Neuronal stem cell (in vitro differentiated cells): Measurements from ENCODE around the gene COPS3.
A peak's percentile ranks its signal among the peaks of the same experiment; 100 is the strongest.

Experiments used
- DNase-seq: peaks from one replicate; pipeline ENCODE4 v3.0.0-alpha.2; 2013; ENCODE audit warnings: low spot score
- H2AFZ ChIP-seq: one replicate; pipeline ENCODE4 v1.6.1; 2013; ENCODE audit warnings: mild to moderate bottlenecking, low read length, inconsistent platforms
- H2AK5ac ChIP-seq: 2 replicates; pipeline ENCODE4 v1.6.1; 2013; ENCODE audit warnings: low read depth, mild to moderate bottlenecking, inconsistent platforms, low read length, moderate library complexity, mixed read lengths
- H2BK120ac ChIP-seq: 2 replicates; pipeline ENCODE4 v1.6.1; 2013; ENCODE audit warnings: low read depth, mild to moderate bottlenecking, inconsistent platforms, low read length, moderate library complexity, mixed read lengths
- H2BK12ac ChIP-seq: one replicate; pipeline ENCODE4 v1.6.1; 2013; ENCODE audit warnings: low read length, inconsistent platforms
- H2BK15ac ChIP-seq: 2 replicates; pipeline ENCODE4 v1.6.1; 2013; ENCODE audit warnings: mild to moderate bottlenecking, low read length, inconsistent platforms, mixed read lengths
- H2BK5ac ChIP-seq: one replicate; pipeline ENCODE4 v1.6.1; 2013; ENCODE audit warnings: inconsistent platforms, mild to moderate bottlenecking, low read length, moderate library complexity
- H3K14ac ChIP-seq: one replicate; pipeline ENCODE4 v1.6.1; 2013; ENCODE audit warnings: low read length, inconsistent platforms
- H3K18ac ChIP-seq: 2 replicates; pipeline ENCODE4 v1.6.1; 2013; ENCODE audit warnings: low read length, inconsistent platforms
- H3K23ac ChIP-seq: 2 replicates; pipeline ENCODE4 v1.6.1; 2013; ENCODE audit warnings: low read depth, mild to moderate bottlenecking, mixed read lengths, low read length, inconsistent platforms; ENCODE audit not compliant: poor library complexity
- H3K27ac ChIP-seq: replicated peaks from 3 replicates; pipeline ENCODE4 v1.5.1; 2013; ENCODE audit warnings: low read length, inconsistent platforms
- H3K27me3 ChIP-seq, 3 experiments: 2 replicates each; pipeline ENCODE4 v1.6.1; 2013; ENCODE audit warnings: low read length in 3 of 3, mild to moderate bottlenecking in 2 of 3, inconsistent platforms in 1 of 3, low read depth in 1 of 3, mixed read lengths in 1 of 3, moderate library complexity in 1 of 3; ENCODE audit not compliant: control insufficient read depth in 3 of 3, insufficient read depth in 3 of 3
- H3K36me3 ChIP-seq, 2 donors: replicated peaks in 1 of 2; 2 replicates each; pipeline ENCODE4 v1.6.1; 2013; ENCODE audit warnings: low read length in 2 of 2; ENCODE audit not compliant: control insufficient read depth in 2 of 2, insufficient read depth in 2 of 2
- H3K4ac ChIP-seq: 2 replicates; pipeline ENCODE4 v1.6.1; 2013; ENCODE audit warnings: inconsistent platforms, mild to moderate bottlenecking, low read length, moderate library complexity
- H3K4me1 ChIP-seq, 2 donors: 1 replicate in 1 of 2; 2 replicates in 1 of 2; pipeline ENCODE4 v1.6.1; 2013; ENCODE audit warnings: low read length in 2 of 2, low read depth in 1 of 2; ENCODE audit not compliant: control insufficient read depth in 2 of 2, insufficient read depth in 1 of 2
- H3K4me2 ChIP-seq: one replicate; pipeline ENCODE4 v1.6.1; 2013; ENCODE audit warnings: mild to moderate bottlenecking, low read length, inconsistent platforms; ENCODE audit not compliant: insufficient read depth, poor library complexity, severe bottlenecking
- H3K4me3 ChIP-seq, 2 donors: 2 replicates each; pipeline ENCODE4 v1.5.1; 2013; ENCODE audit warnings: low read length in 2 of 2, mild to moderate bottlenecking in 2 of 2, inconsistent platforms in 1 of 2, moderate library complexity in 1 of 2
- H3K79me1 ChIP-seq: one replicate; pipeline ENCODE4 v1.6.1; 2013; ENCODE audit warnings: low read depth, mild to moderate bottlenecking, inconsistent platforms, low read length, moderate library complexity
- H3K9ac ChIP-seq: one replicate; pipeline ENCODE4 v1.6.1; 2013; ENCODE audit warnings: mild to moderate bottlenecking, low read depth, low read length, inconsistent platforms; ENCODE audit not compliant: poor library complexity
- H3K9me3 ChIP-seq, 2 donors: replicated peaks in 1 of 2; 2 replicates each; pipeline versions ENCODE3 to v1.6.1; 2013; ENCODE audit warnings: low read length in 2 of 2, mild to moderate bottlenecking in 2 of 2, inconsistent platforms in 1 of 2, low read depth in 1 of 2, mixed read lengths in 1 of 2, moderate library complexity in 1 of 2; ENCODE audit not compliant: control insufficient read depth in 2 of 2, insufficient read depth in 1 of 2
- H4K8ac ChIP-seq: one replicate; pipeline ENCODE4 v1.6.1; 2013; ENCODE audit warnings: low read depth, mild to moderate bottlenecking, inconsistent platforms, low read length, moderate library complexity
- H4K91ac ChIP-seq: one replicate; pipeline ENCODE4 v1.6.1; 2013; ENCODE audit warnings: low read length, low read depth, mild to moderate bottlenecking, inconsistent platforms; ENCODE audit not compliant: poor library complexity
- WGBS, 2 donors: extraction: QIAGEN DNeasy Blood & Tissue Kit; methylation state at CpG; one replicate each; pipeline ENCODE4 v1.1.7; 2013; ENCODE audit warnings: missing lambda C conversion rate in 2 of 2, mixed read lengths in 1 of 2; ENCODE audit not compliant: insufficient read length in 2 of 2, insufficient replicate concordance in 1 of 2; ENCODE audit errors: extremely low coverage in 2 of 2; 5-methylcytosine and 5-hydroxymethylcytosine counted together

The COPS3 gene

GRCh38 chr17:17320911-17321220, 39.8 kb upstream of the COPS3 start:
- DNase-seq, result no peak
- peaks cover 0 to 12% of the 10 kb centered on the region in 2 donors for H3K36me3 ChIP-seq
- H3K4me3 ChIP-seq, result peak overlapping the region in 1 of 2 donors; percentile 15
- H3K79me1 ChIP-seq, result no peaks in the 10 kb centered on the region
- no peak overlapping the region for H2BK120ac ChIP-seq
- H4K8ac ChIP-seq, result no peak overlapping the region
- H2BK15ac ChIP-seq, result no peak overlapping the region
- WGBS, 2 donors, result no CpG with 5 or more reads among the region's 10 CpGs
- H2AK5ac ChIP-seq, result no peak overlapping the region
- H3K4me2 ChIP-seq, result no peak overlapping the region
- no peaks in the 10 kb centered on the region for H3K27me3 ChIP-seq
- H2AFZ ChIP-seq, result no peak overlapping the region
- no peak overlapping the region for H3K9ac ChIP-seq
- H3K9me3 ChIP-seq, result peaks cover 0 to 2% of the 10 kb centered on the region in 2 donors
- no peak overlapping the region for H4K91ac ChIP-seq
- H3K14ac ChIP-seq, result no peak overlapping the region
- H3K4ac ChIP-seq, result no peak overlapping the region
- H3K23ac ChIP-seq, result peak overlapping the region; percentile 32
- H2BK5ac ChIP-seq, result no peak overlapping the region
- no peaks in the 10 kb centered on the region for H3K4me1 ChIP-seq
- no peak overlapping the region for H2BK12ac ChIP-seq
- no peak overlapping the region for H3K18ac ChIP-seq
- no peak overlapping the region for H3K27ac ChIP-seq

GRCh38 chr17:17320188-17320910, 39.3 kb upstream of the COPS3 start:
- Histone ChIP-seq H4K8ac (no peak overlapping the region), H3K27ac (no peak overlapping the region), H4K91ac (no peak overlapping the region), H3K9me3 (peaks cover 0 to 2% of the 10 kb centered on the region in 2 donors), H2BK15ac (no peak overlapping the region), H3K14ac (no peak overlapping the region), H3K23ac (peak overlapping the region; percentile 32), H3K36me3 (peaks cover 0 to 12% of the 10 kb centered on the region in 2 donors), H3K18ac (no peak overlapping the region), H2BK120ac (no peak overlapping the region), H3K4me1 (no peaks in the 10 kb centered on the region), H2BK12ac (no peak overlapping the region), H3K4me2 (no peak overlapping the region), H2BK5ac (no peak overlapping the region), H3K4ac (no peak overlapping the region), H3K4me3 (peak overlapping the region in 1 of 2 donors; percentile 15), H3K79me1 (no peaks in the 10 kb centered on the region), H3K9ac (no peak overlapping the region), H2AK5ac (no peak overlapping the region), H3K27me3 (no peaks in the 10 kb centered on the region), H2AFZ (no peak overlapping the region)
- no CpG with 5 or more reads among the region's 16 CpGs for WGBS, 2 donors
- no peak for DNase-seq

GRCh38 chr17:17315142-17315821, 34.2 kb upstream of the COPS3 start:
- no peak overlapping the region for H3K4me3 ChIP-seq
- H3K79me1 ChIP-seq, result no peaks in the 10 kb centered on the region
- H4K91ac ChIP-seq, result no peak overlapping the region
- H3K27me3 ChIP-seq, result peaks cover 0 to 2% (median 0%) of the 10 kb centered on the region in 3 experiments
- no peak overlapping the region for H3K9ac ChIP-seq
- no peak overlapping the region for H3K14ac ChIP-seq
- peak overlapping the region; percentile 37 for H3K4ac ChIP-seq
- no peak overlapping the region for H2BK5ac ChIP-seq
- H2BK12ac ChIP-seq, result no peak overlapping the region
- H2AFZ ChIP-seq, result no peak overlapping the region
- DNase-seq, result no peak
- no peak overlapping the region for H3K18ac ChIP-seq
- no peak overlapping the region for H3K27ac ChIP-seq
- no peak overlapping the region for H3K23ac ChIP-seq
- no peak overlapping the region for H3K4me2 ChIP-seq
- H2BK120ac ChIP-seq, result no peak overlapping the region
- no CpG with 5 or more reads among the region's 6 CpGs for WGBS, 2 donors
- H3K9me3 ChIP-seq, result peaks cover 2 to 7% of the 10 kb centered on the region in 2 donors
- H3K4me1 ChIP-seq, result no peaks in the 10 kb centered on the region
- H3K36me3 ChIP-seq, result peaks cover 0 to 16% of the 10 kb centered on the region in 2 donors
- H2BK15ac ChIP-seq, result no peak overlapping the region
- no peak overlapping the region for H2AK5ac ChIP-seq
- H4K8ac ChIP-seq, result no peak overlapping the region

GRCh38 chr17:17314501-17315071, 33.5 kb upstream of the COPS3 start:
- Histone ChIP-seq H3K14ac (peak overlapping the region; percentile 76), H2BK15ac (no peak overlapping the region), H3K23ac (no peak overlapping the region), H3K79me1 (no peaks in the 10 kb centered on the region), H4K91ac (no peak overlapping the region), H3K4me3 (no peak overlapping the region), H2BK12ac (no peak overlapping the region), H3K27me3 (peaks cover 0 to 2% (median 0%) of the 10 kb centered on the region in 3 experiments), H3K4ac (no peak overlapping the region), H3K4me1 (no peaks in the 10 kb centered on the region), H3K36me3 (peaks cover 0 to 16% of the 10 kb centered on the region in 2 donors), H3K4me2 (no peak overlapping the region), H2BK120ac (no peak overlapping the region), H3K9me3 (peaks cover 2 to 7% of the 10 kb centered on the region in 2 donors), H4K8ac (no peak overlapping the region), H3K27ac (no peak overlapping the region), H2AK5ac (no peak overlapping the region), H2BK5ac (no peak overlapping the region), H3K9ac (no peak overlapping the region), H3K18ac (peak overlapping the region; percentile 31), H2AFZ (no peak overlapping the region)
- no CpG with 5 or more reads among the region's 5 CpGs for WGBS, 2 donors
- no peak for DNase-seq
